Measurements from ENCODE around the gene MUCL3. TPM values are rescaled to one million over a fixed set of nuclear protein-coding genes. Genes with fewer than 3 reads are reported as not detected.
"Not testable (repeated sequence)": the region's sequence is repeated elsewhere in the genome, so short reads cannot be mapped to it uniquely, and the experiment has no call there.

MUCL3 gene
- polyA plus RNA-seq, 4 donors = 0.07 to 0.13 (median 0.13) TPM; not detected in 1

DNA sequence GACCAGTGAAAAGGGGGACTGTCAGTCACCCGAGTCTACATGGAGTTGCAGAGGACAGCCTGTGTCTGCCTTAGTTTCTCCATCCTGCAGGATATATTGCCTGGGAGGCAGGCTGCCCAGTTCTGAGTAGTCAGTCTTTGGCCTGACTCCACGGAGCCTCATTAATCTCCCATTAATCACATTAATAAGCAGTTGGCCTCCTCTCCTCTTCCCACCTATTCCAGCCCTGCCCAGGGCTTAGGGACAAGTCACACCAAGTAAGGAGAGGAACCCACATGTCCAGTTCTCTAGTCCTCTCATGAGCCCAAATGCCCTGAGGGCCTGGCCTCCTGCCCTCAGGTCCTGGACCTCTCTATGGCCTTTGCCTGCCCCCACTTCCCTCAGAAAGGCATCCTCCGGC lies 1.3 kb upstream of the MUCL3 start:
- no peak for DNase-seq (ENCODE audit: low read depth in 4 of 4, low spot score in 2 of 4)

GRCh38 chr6:30942338-30943060 lies 1.7 kb downstream of the MUCL3 start:
- DNase-seq (ENCODE audit: low read depth in 4 of 4, low spot score in 2 of 4) = peak; percentile 34 to 77 (median 44)

DNA sequence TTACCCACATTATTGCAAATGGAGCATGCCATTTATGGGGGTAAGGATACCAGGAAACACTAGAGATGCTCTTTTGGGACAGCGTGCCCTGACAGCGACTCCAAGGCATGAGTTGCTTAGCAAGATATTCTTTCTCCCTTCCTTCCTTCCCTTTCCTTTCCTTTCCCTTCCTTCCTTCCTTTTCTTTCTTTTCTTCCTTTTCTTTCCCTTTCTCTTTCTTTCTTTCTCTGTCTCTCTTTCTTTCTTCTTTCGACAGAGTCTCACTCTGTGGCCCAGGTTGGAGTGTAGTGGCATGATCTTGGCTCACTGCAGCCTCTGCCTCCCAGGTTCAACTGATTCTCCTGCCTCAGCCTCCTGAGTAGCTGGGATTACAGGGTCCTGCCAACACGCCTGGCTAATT lies 3.3 kb downstream of the MUCL3 start:
- no peak for DNase-seq (ENCODE audit: low read depth in 4 of 4, low spot score in 2 of 4)

DNA sequence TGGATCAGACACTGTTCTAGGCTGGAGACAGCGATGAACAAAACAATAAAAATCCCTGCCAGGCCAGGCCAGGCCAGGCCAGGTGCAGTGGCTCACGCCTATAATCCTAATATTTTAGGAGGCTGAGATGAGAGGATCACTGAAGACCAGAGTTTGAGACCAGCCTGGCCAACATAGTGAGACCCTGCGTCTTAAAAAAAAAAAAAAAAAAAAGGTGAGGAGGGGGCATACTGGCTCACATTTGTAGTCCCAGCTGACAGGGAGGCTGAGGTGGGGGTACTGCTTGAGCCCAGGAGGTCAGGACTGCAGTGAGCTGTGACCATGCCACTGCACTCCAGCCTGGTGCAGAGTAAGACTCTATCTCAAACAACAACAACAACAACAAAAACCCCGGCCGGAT lies 4.5 kb downstream of the MUCL3 start:
- no peak for DNase-seq (ENCODE audit: low read depth in 4 of 4, low spot score in 2 of 4)

DNA sequence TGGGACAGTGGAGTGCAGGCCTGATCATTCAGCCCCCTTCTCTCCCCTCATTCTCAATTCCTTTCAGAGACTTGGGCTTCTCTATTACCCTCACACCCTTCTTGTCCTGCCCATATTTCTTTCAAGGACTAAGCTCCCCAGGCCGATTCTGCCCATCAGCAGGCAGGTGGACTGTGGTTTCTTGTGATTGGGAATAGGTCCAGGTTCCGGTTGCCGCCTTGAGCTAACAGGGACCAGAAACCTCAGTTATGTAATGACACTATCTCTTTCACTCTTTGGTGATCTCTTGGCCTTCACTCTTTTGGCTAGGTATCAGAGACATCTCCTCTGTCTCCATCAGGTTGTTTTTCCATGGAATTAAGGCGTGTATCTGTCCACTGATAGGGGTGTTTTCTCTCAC lies 6.5 kb downstream of the MUCL3 start:
- DNase-seq (ENCODE audit: low read depth in 4 of 4, low spot score in 2 of 4) = no peak

GRCh38 chr6:30948811-30949210 lies 8.0 kb downstream of the MUCL3 start:
- DNase-seq (ENCODE audit: low read depth in 4 of 4, low spot score in 2 of 4) = no peak

DNA sequence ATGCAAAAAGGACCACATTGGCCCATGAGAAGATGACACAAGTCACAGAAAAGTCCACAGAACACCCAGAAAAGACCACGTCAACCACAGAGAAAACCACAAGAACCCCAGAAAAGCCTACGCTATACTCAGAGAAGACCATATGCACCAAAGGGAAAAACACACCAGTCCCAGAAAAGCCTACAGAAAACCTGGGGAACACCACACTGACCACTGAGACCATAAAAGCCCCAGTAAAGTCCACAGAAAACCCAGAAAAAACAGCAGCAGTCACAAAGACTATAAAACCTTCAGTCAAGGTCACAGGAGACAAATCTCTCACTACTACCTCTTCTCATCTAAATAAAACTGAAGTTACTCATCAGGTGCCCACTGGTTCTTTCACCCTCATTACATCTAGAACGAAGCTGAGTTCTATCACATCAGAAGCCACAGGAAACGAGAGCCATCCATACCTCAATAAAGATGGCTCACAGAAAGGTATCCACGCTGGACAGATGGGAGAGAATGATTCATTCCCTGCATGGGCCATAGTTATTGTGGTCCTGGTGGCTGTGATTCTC lies 11.2 kb downstream of the MUCL3 start:
- DNase-seq (ENCODE audit: low read depth in 4 of 4, low spot score in 2 of 4) = no peak

GRCh38 chr6:30954631-30955366 lies 14.0 kb downstream of the MUCL3 start:
- DNase-seq (ENCODE audit: low read depth in 4 of 4, low spot score in 2 of 4) = no peak

- DNase-seq (ENCODE audit: low read depth in 4 of 4, low spot score in 2 of 4) = peak in 2 of 4 donors; percentile 46 to 48
Measured at GRCh38 chr6:30955367-30956042, 14.7 kb downstream of the MUCL3 start.

GRCh38 chr6:30957716-30958115 lies 16.9 kb downstream of the MUCL3 start:
- DNase-seq (ENCODE audit: low read depth in 4 of 4, low spot score in 2 of 4) = no peak

DNA sequence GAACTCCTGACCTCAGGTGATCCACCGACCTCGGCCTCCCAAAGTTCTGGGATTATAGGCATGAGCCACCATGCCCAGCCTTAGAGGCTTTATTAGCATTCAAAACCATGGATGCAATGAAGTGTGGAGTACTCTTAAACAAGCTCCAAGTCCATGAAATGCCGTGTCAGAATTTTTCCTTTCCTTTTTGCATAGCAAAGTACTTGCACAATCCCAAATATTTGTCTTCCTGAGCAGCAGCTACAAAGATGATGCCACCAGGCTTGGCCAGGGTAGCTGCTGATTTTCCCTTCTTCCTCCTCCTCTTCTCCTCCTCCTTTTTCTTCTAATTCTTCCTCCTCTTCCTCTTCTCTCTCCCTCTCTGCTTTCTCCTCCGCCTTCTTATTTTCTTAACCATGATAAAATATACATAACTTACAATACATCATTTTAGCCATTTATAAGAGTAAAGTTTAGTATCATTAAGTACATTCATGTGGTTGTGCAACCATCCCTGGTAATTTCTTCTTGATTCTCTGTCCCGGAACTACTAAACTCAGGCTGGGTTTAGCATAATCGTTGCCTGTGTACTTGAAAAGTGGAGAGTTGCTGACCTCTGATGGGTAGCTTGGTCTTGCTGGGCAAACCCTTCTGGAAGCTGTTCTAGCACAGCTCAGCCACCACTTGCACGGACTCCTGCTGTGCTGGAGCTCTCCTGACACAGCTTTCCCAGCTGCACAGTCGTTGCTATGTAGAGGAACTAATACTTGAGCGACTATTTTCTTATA lies 20.3 kb downstream of the MUCL3 start:
- no peak for DNase-seq (ENCODE audit: low read depth in 4 of 4, low spot score in 2 of 4)

DNA sequence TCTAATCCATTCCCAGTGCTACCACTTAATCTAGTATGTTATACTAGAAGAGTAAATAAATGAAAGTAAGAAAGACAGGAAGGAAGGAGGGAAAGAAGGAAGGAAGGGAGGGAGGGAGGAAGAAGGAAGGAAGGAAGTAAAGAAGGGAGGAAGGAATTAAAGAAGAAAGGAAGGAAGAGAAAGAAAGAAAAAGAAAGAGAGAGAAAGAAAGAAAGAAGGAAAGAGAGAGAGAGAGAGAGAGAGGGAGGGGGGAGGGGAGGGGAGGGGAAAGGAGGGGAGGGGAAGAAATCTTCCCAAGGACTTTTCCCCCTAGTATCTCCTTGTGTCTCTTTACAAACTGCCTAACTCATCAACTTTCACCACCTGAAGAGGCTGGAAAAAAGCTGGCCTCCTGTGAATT lies 21.9 kb downstream of the MUCL3 start:
- no peak for DNase-seq (ENCODE audit: low read depth in 4 of 4, low spot score in 2 of 4)

DNA sequence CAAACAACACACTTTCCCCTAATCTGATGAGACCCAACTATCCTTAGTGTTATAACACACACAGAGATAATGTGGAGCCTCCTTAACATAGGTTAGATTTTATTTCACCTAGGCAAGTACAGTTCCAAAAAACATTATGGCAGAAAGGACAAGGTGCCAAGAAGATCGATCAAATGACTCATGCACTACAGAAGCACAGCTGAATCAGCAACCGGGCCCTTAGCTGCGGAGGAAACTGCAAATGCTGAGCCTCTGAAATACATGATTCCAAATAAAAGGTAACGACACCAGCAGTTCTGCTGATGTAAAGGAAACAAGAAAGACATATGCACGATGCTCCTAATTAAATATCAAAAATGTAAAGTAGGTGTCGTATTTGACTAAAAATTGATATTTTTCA lies 22.9 kb downstream of the MUCL3 start:
- no peak for DNase-seq (ENCODE audit: low read depth in 4 of 4, low spot score in 2 of 4)

DNA sequence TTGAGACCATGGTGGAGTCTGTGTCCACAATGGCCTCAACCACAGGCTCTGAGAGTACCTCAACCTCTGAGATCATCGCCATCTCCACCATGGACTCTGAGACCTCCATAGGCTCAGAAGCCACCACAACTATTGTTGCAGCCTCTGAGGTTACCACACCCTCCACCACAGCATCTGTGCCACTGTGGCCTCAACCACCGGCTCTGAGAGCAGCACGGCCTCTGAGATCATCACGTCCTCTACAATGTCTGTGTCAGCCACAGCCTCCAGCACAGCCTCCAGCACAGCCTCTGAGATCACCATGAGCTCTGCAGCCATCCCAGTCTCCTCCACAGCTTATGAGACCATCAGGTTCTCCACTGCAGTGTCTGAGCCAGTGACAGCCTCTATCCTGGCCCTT lies 23.3 kb downstream of the MUCL3 start:
- no peak for DNase-seq (ENCODE audit: low read depth in 4 of 4, low spot score in 2 of 4)

GRCh38 chr6:30965140-30965601 lies 24.4 kb downstream of the MUCL3 start:
- no peak for DNase-seq (ENCODE audit: low read depth in 4 of 4, low spot score in 2 of 4)

DNA sequence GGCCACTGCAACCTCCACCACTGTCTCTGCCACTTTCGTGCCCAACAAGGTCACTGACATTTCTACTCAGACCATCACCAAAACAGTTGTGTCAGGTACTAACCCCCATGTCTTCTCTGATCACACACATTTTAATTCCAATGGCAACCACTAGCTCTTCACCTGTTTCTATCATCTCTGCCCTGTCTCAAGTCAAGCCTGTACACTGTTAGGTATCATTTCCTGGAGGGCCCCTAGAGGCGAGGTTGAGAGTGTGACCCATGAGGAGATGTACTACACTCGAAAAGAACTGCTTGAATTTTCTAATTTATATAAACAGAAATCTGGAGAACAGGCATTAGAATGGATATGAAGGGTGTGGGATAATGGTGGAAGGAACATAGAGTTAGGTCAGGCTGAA lies 25.4 kb downstream of the MUCL3 start:
- no peak for DNase-seq (ENCODE audit: low read depth in 4 of 4, low spot score in 2 of 4)

DNA sequence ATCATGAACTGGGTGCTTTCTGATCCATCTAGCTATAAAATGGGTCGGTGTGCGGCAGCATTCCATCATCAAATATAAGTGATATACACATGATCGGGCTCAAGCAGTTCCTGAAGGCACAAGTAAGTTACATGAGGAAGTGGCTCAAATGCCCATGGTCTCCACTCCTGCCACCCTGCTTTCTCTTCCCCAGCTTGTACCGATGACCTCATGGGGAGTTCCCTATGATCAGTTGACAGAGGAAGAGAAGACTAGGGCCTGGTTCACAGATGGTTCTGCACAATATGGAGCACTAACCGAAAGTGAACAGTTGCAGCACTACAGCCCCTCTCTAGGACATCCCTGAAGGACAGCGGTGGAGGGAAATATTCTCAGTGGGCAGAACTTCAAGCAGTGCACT lies 28.4 kb downstream of the MUCL3 start:
- not testable (repeated sequence) for DNase-seq (ENCODE audit: low read depth in 4 of 4, low spot score in 2 of 4)

DNA sequence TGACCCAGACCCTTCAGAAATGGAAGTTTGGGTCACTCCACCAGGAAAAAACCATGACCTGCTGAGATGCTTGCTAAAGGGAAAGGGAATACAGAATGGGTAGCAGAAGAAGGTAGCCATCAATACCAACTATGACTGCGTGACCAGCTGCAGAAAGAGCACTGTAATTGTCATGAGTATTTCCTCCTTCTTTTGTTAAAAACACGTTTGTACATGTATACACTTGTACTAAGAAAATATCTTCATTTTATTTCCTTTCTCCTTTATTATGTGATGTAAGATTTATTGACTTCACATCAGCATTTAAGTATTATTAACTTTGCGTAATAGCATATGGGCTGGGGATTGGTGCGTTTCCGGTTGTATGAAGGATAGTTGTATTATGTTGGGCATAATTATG lies 30.2 kb downstream of the MUCL3 start:
- DNase-seq (ENCODE audit: low read depth in 4 of 4, low spot score in 2 of 4) = no peak

- DNase-seq (ENCODE audit: low read depth in 4 of 4, low spot score in 2 of 4) = no peak
Measured at GRCh38 chr6:30972816-30973215, 32.0 kb downstream of the MUCL3 start.

DNA sequence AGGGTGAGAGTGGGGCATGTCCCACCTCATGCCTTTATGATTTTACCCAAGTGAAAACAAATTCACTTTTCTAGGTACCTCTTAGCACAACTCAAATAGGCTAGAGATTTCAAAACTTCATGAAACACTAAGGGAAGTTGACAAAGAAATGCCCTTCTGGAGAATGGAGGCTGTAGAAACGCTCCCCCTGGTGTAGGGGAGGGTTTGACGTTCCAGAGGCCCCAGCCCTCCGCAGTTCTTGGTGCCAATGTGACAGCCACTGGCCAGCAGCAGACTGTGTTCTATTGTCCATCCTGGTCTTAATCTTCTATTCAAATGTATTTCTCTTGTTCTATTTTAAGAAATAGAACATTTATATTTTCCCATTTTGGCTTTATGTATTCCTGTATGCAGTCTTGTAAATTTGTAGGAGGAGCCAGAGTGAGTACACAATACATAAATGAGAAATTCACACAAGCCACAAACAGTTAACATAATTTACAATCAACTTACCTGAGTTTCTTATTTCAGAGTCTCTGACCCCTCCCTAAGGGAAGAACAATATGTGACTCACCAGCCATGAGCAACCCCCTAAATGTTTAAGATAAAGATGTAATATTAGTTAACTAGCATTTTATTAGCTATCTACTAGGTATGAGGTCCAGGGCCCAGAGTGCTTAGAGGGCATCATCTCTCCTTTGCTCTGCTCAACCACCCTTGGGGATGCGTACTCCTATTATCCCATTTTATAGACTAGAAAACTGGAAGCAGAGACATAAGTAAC lies 33.9 kb downstream of the MUCL3 start:
- no peak for DNase-seq (ENCODE audit: low read depth in 4 of 4, low spot score in 2 of 4)
